Fibroblast of lung (primary cell): ENCODE data around the gene C22orf23. TPM values are rescaled to one million over a fixed set of nuclear protein-coding genes. Genes with fewer than 3 reads are reported as not detected.

Experiments
- DNase-seq, 2 donors: peaks; one replicate each; pipeline versions ENCODE4 v3.0.0 to v3.0.0-alpha.2; 2010; ENCODE audit warnings: low read depth in 2 of 2
- H2AFZ ChIP-seq: 2 replicates; pipeline ENCODE4 v1.5.1; 2012; ENCODE audit warnings: low read length, control low read depth, inconsistent platforms
- H3K27ac ChIP-seq: 2 replicates; pipeline ENCODE4 v1.5.1; 2011; ENCODE audit warnings: low read length, control low read depth; ENCODE audit not compliant: insufficient read depth
- H3K27me3 ChIP-seq: 2 replicates; pipeline ENCODE4 v1.5.1; 2011; ENCODE audit warnings: mild to moderate bottlenecking, low read length; ENCODE audit not compliant: control insufficient read depth, insufficient read depth
- H3K36me3 ChIP-seq: 2 replicates; pipeline ENCODE4 v1.5.1; 2011; ENCODE audit warnings: low read length; ENCODE audit not compliant: control insufficient read depth, insufficient read depth
- H3K4me1 ChIP-seq: 2 replicates; pipeline ENCODE4 v1.5.1; 2011; ENCODE audit warnings: low read length; ENCODE audit not compliant: control insufficient read depth, insufficient read depth; ENCODE audit errors: extremely low read depth
- H3K4me2 ChIP-seq: 2 replicates; pipeline ENCODE4 v1.5.1; 2011; ENCODE audit warnings: low read length, control low read depth; ENCODE audit not compliant: insufficient read depth; ENCODE audit errors: extremely low read depth
- H3K4me3 ChIP-seq, 4 experiments: fragments of 200-600 bp in 1 of 4; sonication (generic) in 1 of 4; replicated peaks in 1 of 4; 2 replicates each; pipeline ENCODE4 v1.5.1; 2011 to 2016; ENCODE audit warnings: low read length in 4 of 4, low read depth in 3 of 4, mild to moderate bottlenecking in 3 of 4, control low read depth in 2 of 4, inconsistent platforms in 1 of 4, mixed read lengths in 1 of 4; ENCODE audit not compliant: insufficient read depth in 1 of 4; ENCODE audit errors: control extremely low read depth in 1 of 4
- H3K79me2 ChIP-seq: 2 replicates; pipeline ENCODE4 v1.5.1; 2012; ENCODE audit warnings: mild to moderate bottlenecking, low read length, inconsistent platforms; ENCODE audit not compliant: control insufficient read depth, insufficient read depth
- H3K9ac ChIP-seq: 2 replicates; pipeline ENCODE4 v1.5.1; 2011; ENCODE audit warnings: mild to moderate bottlenecking, low read length, control low read depth; ENCODE audit not compliant: insufficient read depth
- H3K9me3 ChIP-seq: 2 replicates; pipeline ENCODE4 v1.5.1; 2012; ENCODE audit warnings: low read depth, low read length; ENCODE audit not compliant: control insufficient read depth, insufficient read depth
- H4K20me1 ChIP-seq: 2 replicates; pipeline ENCODE4 v1.5.1; 2011; ENCODE audit warnings: low read length; ENCODE audit not compliant: control insufficient read depth, insufficient read depth; ENCODE audit errors: extremely low read depth
- CTCF ChIP-seq, 2 donors: IDR thresholded peaks in 1 of 2; conservative IDR thresholded peaks in 1 of 2; 1 replicate in 1 of 2; 2 replicates in 1 of 2; pipeline ENCODE4 v1.5.1; 2011 to 2012; ENCODE audit warnings: low read length in 2 of 2, control low read depth in 1 of 2, inconsistent platforms in 1 of 2, low read depth in 1 of 2, mild to moderate bottlenecking in 1 of 2
- EZH2 ChIP-seq: IDR thresholded peaks from 2 replicates; pipeline ENCODE4 v1.5.1; 2012; ENCODE audit warnings: low read length, control low read depth, mild to moderate bottlenecking; ENCODE audit errors: missing control alignments
- polyA plus RNA-seq, 2 donors: library from polyadenylated mRNA; depleted of rRNA in 1 of 2; stranded (reverse) in 1 of 2; unstranded in 1 of 2; fragments of >200 nt; gene quantifications; 2 replicates each; pipeline ENCODE4 v1.2.1, GENCODE V29; 2011 to 2012; ENCODE audit warnings: missing spikeins in 1 of 2
- total RNA-seq: library from RNA; depleted of rRNA; stranded (reverse); fragments of >200 nt; gene quantifications from 2 replicates; pipeline ENCODE4 v1.2.1, GENCODE V29; 2014

Gene C22orf23
- total and polyA plus RNA-seq, 2 donors (not counting 1 experiment from before 2014, with no cell fraction given), result 0.17 to 0.37 TPM

- Histone ChIP-seq H3K9ac (no peak overlapping the region), H3K27me3 (no peaks in the 10 kb centered on the region), H4K20me1 (no peaks in the 10 kb centered on the region), H3K4me2 (no peak overlapping the region), H3K4me3 (no peak overlapping the region), H3K27ac (no peak overlapping the region), H3K4me1 (no peaks in the 10 kb centered on the region), H3K36me3 (no peaks in the 10 kb centered on the region), H3K79me2 (no peaks in the 10 kb centered on the region), H3K9me3 (no peaks in the 10 kb centered on the region), H2AFZ (no peak overlapping the region)
- DNase-seq, result no peak
- no peak for TF ChIP-seq EZH2
- TF ChIP-seq CTCF (conservative IDR thresholded peaks at IDR 0.05 in 1 of 2, IDR thresholded peaks at IDR 0.05 in 1 of 2; ENCODE audit: low read depth in 1 of 2, low read length in 2 of 2), result no peak
Observed at GRCh38 chr22:37973271-37974170, 20.1 kb upstream of the C22orf23 start.

DNA sequence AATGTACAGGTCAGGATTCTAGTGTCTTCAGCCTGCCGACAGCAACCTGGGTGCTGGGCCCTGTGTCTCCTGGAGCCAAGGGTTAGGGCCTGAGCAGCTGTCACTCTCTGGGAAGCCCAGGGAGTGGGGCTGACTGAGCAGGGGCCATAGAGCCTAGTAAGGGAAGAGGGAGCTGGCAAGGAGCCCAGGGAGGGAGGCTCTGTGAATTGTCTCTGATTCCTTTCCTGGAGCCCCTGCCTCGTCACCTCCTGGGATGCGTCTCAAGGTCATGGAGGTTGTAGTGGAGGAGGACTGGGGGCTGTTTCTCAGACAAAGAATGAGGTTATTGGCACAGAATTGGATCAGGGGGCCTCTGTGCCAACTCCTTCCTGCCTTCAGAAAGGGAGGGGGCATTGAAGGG lies 19.1 kb upstream of the C22orf23 start:
- Histone ChIP-seq H3K9ac (no peak overlapping the region), H4K20me1 (no peaks in the 10 kb centered on the region), H3K79me2 (no peaks in the 10 kb centered on the region), H3K4me2 (no peak overlapping the region), H3K4me3 (no peak overlapping the region), H3K36me3 (peaks cover 4% of the 10 kb centered on the region), H3K27me3 (no peaks in the 10 kb centered on the region), H3K4me1 (no peaks in the 10 kb centered on the region), H2AFZ (no peak overlapping the region), H3K27ac (no peak overlapping the region), H3K9me3 (no peaks in the 10 kb centered on the region)
- no peak for DNase-seq
- TF ChIP-seq CTCF (conservative IDR thresholded peaks at IDR 0.05 in 1 of 2, IDR thresholded peaks at IDR 0.05 in 1 of 2; ENCODE audit: low read depth in 1 of 2, low read length in 2 of 2) (no peak), EZH2 (no peak)

DNA sequence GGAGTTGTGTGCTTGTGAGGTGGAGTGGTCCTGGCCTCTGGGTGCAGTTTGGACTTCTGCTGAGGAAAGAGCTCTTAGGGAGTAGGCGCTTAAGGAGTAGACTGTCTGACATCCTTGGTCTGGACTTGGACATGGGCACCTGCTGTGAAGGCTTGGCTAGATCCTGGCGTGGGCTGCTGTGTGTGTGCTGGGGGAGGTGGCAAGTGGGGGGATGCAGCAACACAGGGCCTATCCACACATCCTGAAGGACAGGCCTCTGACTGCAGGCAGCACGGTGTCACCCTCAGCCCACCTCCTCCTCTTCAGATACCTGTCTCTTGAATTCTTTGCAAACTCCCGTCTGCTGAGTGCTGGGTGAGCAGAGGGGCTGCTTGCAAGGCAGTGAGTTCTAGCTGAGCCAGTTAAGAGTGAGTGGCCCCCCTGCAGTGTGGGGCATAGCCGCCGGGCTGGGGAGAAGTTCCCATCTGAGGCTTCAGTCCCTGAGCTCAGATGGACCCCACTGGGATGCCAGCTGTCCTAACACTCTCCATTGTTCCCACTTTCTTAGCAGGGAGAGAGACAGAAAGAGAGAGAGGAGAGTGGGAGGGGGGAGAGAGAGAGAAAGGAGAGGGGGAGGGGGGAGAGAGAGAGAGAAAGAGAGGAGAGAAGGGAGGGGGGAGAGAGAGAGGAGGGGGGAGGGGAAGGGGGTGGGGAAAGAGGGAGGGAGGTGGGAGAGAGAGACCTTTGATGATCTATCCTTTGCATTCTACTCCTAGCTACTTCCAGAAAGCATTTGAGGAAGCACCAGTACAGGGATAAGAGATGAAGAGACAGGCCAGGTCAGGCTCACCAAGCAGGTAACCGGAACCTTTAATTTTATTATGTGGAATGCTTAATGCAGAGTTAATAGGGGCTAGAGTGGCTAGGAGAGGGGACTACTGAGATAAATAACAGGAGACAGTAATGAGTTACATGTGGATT lies 18.4 kb upstream of the C22orf23 start:
- no peaks in the 10 kb centered on the region for H3K4me1 ChIP-seq
- no peak overlapping the region for H3K4me3 ChIP-seq
- H4K20me1 ChIP-seq, result no peaks in the 10 kb centered on the region
- H3K4me2 ChIP-seq, result no peak overlapping the region
- no peak for DNase-seq
- H3K27ac ChIP-seq, result no peak overlapping the region
- peaks cover 9% of the 10 kb centered on the region for H3K36me3 ChIP-seq
- H3K79me2 ChIP-seq, result no peaks in the 10 kb centered on the region
- TF ChIP-seq CTCF (conservative IDR thresholded peaks at IDR 0.05 in 1 of 2, IDR thresholded peaks at IDR 0.05 in 1 of 2; ENCODE audit: low read depth in 1 of 2, low read length in 2 of 2) (no peak), EZH2 (no peak)
- H3K27me3 ChIP-seq, result no peaks in the 10 kb centered on the region
- H3K9me3 ChIP-seq, result no peaks in the 10 kb centered on the region
- no peak overlapping the region for H2AFZ ChIP-seq
- H3K9ac ChIP-seq, result no peak overlapping the region
